H1 (cell line): ENCODE data around the gene NT5C.

Source experiments
- EP300 ChIP-seq, 2 experiments: IDR thresholded peaks; 1 replicate in 1 of 2; 2 replicates in 1 of 2; pipeline ENCODE4 v1.6.1; 2011 to 2012; ENCODE audit warnings: low read depth in 2 of 2, low read length in 2 of 2, mild to moderate bottlenecking in 2 of 2, borderline replicate concordance in 1 of 2, inconsistent platforms in 1 of 2, moderate library complexity in 1 of 2
- EZH2 ChIP-seq: fragments of 200-600 bp; sonication (generic); IDR thresholded peaks from 2 replicates; pipeline ENCODE4 v1.7.1; 2012; ENCODE audit warnings: low read depth, mild to moderate bottlenecking, moderate library complexity, low read length, inconsistent platforms; ENCODE audit not compliant: severe bottlenecking
- JUND ChIP-seq: IDR thresholded peaks from 2 replicates; pipeline ENCODE4 v1.6.1; 2011; ENCODE audit warnings: mild to moderate bottlenecking, improper control_type of control experiment, low read length
- POLR2A ChIP-seq, 2 experiments: IDR thresholded peaks; 1 replicate in 1 of 2; 2 replicates in 1 of 2; pipeline ENCODE4 v1.6.1; 2011; ENCODE audit warnings: low read depth in 2 of 2, low read length in 2 of 2, mild to moderate bottlenecking in 2 of 2; ENCODE audit errors: control extremely low read depth in 1 of 2
- RAD21 ChIP-seq, 2 experiments: IDR thresholded peaks in 1 of 2; conservative IDR thresholded peaks in 1 of 2; 2 replicates each; pipeline ENCODE4 v1.6.1; 2011; ENCODE audit warnings: low read depth in 2 of 2, low read length in 2 of 2, improper control_type of control experiment in 1 of 2, inconsistent platforms in 1 of 2, mild to moderate bottlenecking in 1 of 2, moderate library complexity in 1 of 2
- SIRT6 ChIP-seq: IDR thresholded peaks from one replicate; pipeline ENCODE4 v1.7.1; 2012; ENCODE audit warnings: low read length, inconsistent platforms
- TBP ChIP-seq: IDR thresholded peaks from 2 replicates; pipeline ENCODE4 v1.6.1; 2011; ENCODE audit warnings: low read depth, low read length, improper control_type of control experiment
- ZNF274 ChIP-seq: IDR thresholded peaks from 2 replicates; pipeline ENCODE4 v1.7.0; 2012; ENCODE audit warnings: low read length, borderline replicate concordance; ENCODE audit errors: extremely low read depth
- TF ChIP-seq, protein P1 (sequence below), 3 experiments: IDR thresholded peaks; 1 replicate in 2 of 3; 2 replicates in 1 of 3; pipeline versions ENCODE4 v1.5.1 to v1.6.1; 2011; ENCODE audit warnings: low read length in 3 of 3, mild to moderate bottlenecking in 3 of 3, inconsistent platforms in 2 of 3, low read depth in 1 of 3, moderate library complexity in 1 of 3; ENCODE audit not compliant: insufficient read depth in 1 of 3; ENCODE audit errors: control extremely low read depth in 1 of 3

GRCh38 chr17:75102385-75102821 is 29.1 kb downstream of the NT5C start:
- TF ChIP-seq TBP, result no peak
- TF ChIP-seq POLR2A (IDR thresholded peaks at IDR 0.05; ENCODE audit: control extremely low read depth in 1 of 2, low read depth in 2 of 2, low read length in 2 of 2), result no peak
- TF ChIP-seq EP300 (IDR thresholded peaks at IDR 0.05; ENCODE audit: borderline replicate concordance in 1 of 2, low read depth in 2 of 2, low read length in 2 of 2), result no peak
- no peak for TF ChIP-seq ZNF274
- TF ChIP-seq JUND, result no peak
- TF ChIP-seq, protein P1, sequence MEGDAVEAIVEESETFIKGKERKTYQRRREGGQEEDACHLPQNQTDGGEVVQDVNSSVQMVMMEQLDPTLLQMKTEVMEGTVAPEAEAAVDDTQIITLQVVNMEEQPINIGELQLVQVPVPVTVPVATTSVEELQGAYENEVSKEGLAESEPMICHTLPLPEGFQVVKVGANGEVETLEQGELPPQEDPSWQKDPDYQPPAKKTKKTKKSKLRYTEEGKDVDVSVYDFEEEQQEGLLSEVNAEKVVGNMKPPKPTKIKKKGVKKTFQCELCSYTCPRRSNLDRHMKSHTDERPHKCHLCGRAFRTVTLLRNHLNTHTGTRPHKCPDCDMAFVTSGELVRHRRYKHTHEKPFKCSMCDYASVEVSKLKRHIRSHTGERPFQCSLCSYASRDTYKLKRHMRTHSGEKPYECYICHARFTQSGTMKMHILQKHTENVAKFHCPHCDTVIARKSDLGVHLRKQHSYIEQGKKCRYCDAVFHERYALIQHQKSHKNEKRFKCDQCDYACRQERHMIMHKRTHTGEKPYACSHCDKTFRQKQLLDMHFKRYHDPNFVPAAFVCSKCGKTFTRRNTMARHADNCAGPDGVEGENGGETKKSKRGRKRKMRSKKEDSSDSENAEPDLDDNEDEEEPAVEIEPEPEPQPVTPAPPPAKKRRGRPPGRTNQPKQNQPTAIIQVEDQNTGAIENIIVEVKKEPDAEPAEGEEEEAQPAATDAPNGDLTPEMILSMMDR (IDR thresholded peaks at IDR 0.05; ENCODE audit: control extremely low read depth in 1 of 3, insufficient read depth in 1 of 3, low read depth in 1 of 3, low read length in 3 of 3), result no peak
- no peak for TF ChIP-seq RAD21 (IDR thresholded peaks at IDR 0.05 in 1 of 2, conservative IDR thresholded peaks at IDR 0.05 in 1 of 2; ENCODE audit: low read depth in 2 of 2, low read length in 2 of 2)
- TF ChIP-seq EZH2, result no peak
- no peak for TF ChIP-seq SIRT6
